Neutrophil (primary cell): ENCODE results near the gene UFD1.
"Not testable (repeated sequence)": the region's sequence is repeated elsewhere in the genome, so short reads cannot be mapped to it uniquely, and the experiment has no call there.

Source experiments
- H3K27ac ChIP-seq: fragments of 200-600 bp; sonication (generic); 2 replicates; pipeline ENCODE4 v1.5.1; 2016; ENCODE audit warnings: mild to moderate bottlenecking, moderate library complexity
- H3K27me3 ChIP-seq: fragments of 200-600 bp; sonication (generic); 2 replicates; pipeline ENCODE4 v1.6.0; 2016; ENCODE audit warnings: mild to moderate bottlenecking
- H3K36me3 ChIP-seq: fragments of 200-600 bp; sonication (generic); 2 replicates; pipeline ENCODE4 v1.5.1; 2017
- H3K4me1 ChIP-seq, 2 experiments: fragments of 200-600 bp in 1 of 2; sonication (generic) in 1 of 2; 1 replicate in 1 of 2; 2 replicates in 1 of 2; pipeline versions ENCODE4 v1.5.1 to v1.6.1; 2013 to 2016; ENCODE audit warnings: low read depth in 1 of 2, low read length in 1 of 2, mild to moderate bottlenecking in 1 of 2, moderate library complexity in 1 of 2; ENCODE audit not compliant: control insufficient read depth in 1 of 2, insufficient read depth in 1 of 2
- H3K4me3 ChIP-seq, 2 experiments: fragments of 200-600 bp in 1 of 2; sonication (generic) in 1 of 2; 1 replicate in 1 of 2; 2 replicates in 1 of 2; pipeline ENCODE4 v1.5.1; 2013 to 2016; ENCODE audit warnings: low read depth in 1 of 2, low read length in 1 of 2, mild to moderate bottlenecking in 1 of 2, moderate library complexity in 1 of 2
- H3K9me3 ChIP-seq: fragments of 200-600 bp; sonication (generic); 2 replicates; pipeline ENCODE4 v1.5.1; 2016
- TF ChIP-seq, protein P1 (sequence below): fragments of 200-600 bp; sonication (generic); IDR thresholded peaks from 2 replicates; pipeline ENCODE4 v1.5.1; 2016; ENCODE audit warnings: antibody characterized with exemption

The UFD1 gene

DNA sequence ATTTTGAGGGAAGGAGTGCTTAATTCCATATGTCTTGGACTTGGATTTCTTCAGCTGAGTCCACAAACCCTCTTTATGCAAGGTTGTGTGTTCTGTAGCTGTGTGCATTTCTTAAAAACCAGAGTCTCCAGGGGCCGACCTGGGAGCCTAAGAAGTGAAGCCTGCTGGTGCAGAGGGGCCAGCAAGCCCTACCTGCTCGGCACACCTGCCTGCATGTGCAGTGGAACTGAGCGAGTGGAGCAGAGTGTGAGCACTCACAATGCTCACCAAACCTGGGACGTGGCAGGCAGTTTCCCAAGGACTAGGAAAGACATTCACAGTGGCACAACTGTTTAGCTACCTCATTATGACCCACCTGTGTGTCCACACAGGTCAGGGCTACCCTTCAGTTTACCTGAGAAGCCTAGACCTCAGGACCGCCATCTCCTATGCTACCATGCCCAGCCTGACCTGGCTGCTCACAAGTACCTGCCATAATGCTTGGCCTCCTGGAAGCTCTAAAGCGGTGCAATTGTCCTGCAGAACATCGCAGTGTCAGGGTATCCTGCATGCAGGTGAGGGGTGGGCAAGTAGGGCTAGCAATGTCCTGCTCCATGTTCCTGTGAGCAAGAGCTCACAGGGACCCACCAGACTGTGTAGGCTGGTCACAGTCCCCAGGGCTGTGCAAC is 35.3 kb downstream of the UFD1 start:
- H3K27me3 ChIP-seq, result no peaks in the 10 kb centered on the region
- H3K36me3 ChIP-seq, result peaks cover 30% of the 10 kb centered on the region
- no peak overlapping the region for H3K4me3 ChIP-seq
- H3K4me1 ChIP-seq, result peaks cover 19 to 23% of the 10 kb centered on the region in 2 experiments
- TF ChIP-seq, protein P1, sequence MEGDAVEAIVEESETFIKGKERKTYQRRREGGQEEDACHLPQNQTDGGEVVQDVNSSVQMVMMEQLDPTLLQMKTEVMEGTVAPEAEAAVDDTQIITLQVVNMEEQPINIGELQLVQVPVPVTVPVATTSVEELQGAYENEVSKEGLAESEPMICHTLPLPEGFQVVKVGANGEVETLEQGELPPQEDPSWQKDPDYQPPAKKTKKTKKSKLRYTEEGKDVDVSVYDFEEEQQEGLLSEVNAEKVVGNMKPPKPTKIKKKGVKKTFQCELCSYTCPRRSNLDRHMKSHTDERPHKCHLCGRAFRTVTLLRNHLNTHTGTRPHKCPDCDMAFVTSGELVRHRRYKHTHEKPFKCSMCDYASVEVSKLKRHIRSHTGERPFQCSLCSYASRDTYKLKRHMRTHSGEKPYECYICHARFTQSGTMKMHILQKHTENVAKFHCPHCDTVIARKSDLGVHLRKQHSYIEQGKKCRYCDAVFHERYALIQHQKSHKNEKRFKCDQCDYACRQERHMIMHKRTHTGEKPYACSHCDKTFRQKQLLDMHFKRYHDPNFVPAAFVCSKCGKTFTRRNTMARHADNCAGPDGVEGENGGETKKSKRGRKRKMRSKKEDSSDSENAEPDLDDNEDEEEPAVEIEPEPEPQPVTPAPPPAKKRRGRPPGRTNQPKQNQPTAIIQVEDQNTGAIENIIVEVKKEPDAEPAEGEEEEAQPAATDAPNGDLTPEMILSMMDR, result no peak
- H3K9me3 ChIP-seq, result no peaks in the 10 kb centered on the region
- no peak overlapping the region for H3K27ac ChIP-seq

DNA sequence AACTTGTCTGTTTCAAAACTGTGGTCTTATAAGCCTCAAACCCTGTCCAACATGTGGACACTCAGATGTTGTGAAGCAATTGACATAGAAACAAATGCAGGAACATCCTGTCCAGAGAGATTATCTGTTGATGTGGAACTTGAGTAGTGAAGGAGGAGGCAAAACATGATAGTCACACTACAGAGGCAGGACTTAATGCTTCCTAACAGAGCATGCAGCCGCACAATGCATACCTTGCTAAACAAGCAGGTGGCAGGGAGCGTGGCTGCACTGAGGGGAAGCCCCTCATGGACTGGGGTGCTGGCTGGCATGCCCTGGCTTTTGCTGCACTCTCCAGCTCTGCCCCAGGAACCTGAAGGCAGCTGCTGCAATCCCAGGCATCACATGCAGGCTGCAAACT is 36.8 kb downstream of the UFD1 start:
- H3K36me3 ChIP-seq, result peaks cover 30% of the 10 kb centered on the region
- no peaks in the 10 kb centered on the region for H3K9me3 ChIP-seq
- peaks cover 13% of the 10 kb centered on the region in 2 experiments for H3K4me1 ChIP-seq
- H3K27ac ChIP-seq, result no peak overlapping the region
- no peaks in the 10 kb centered on the region for H3K27me3 ChIP-seq
- no peak overlapping the region for H3K4me3 ChIP-seq
- TF ChIP-seq, protein P1, result no peak

DNA sequence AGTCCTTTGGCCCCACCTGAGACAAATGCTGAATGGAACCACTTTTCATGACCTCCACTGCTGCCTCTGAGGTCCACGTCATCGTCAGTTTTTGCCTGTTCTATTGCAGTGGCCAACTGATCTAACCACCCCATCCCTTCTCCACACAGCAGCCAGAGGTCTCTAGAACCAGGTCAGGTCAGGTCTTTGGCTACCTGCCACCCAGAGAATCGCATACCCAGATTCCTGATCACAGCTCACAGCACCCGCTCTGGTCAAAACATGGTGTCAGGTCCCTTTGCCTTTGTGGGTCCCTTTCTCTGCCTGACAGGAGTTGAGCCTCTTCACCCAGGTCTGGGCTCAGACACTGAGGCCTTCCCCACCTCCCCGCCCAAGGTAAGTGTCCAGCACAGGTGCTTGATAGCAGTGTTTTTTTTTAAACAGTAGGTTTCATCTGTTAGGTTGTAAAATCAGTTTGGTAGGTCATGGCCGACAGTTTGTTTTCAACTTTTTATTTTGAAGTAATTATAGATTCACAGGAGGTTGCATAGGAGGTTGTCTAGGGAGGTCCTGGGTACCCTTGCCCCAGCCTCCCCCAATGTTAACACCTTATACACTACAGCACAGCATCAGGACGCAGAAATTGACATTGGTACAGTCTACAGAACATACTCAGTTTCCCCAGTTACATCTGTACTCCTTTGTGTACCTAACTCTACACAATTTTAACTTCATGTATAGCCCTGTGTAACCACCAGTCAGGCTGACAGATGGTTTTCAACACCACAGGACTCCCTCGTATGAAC is 38.4 kb downstream of the UFD1 start:
- no peak overlapping the region for H3K27ac ChIP-seq
- H3K4me1 ChIP-seq, result no peaks in the 10 kb centered on the region
- TF ChIP-seq, protein P1, result no peak
- H3K4me3 ChIP-seq, result no peak overlapping the region
- H3K27me3 ChIP-seq, result no peaks in the 10 kb centered on the region
- H3K36me3 ChIP-seq, result peaks cover 33% of the 10 kb centered on the region
- no peaks in the 10 kb centered on the region for H3K9me3 ChIP-seq

DNA sequence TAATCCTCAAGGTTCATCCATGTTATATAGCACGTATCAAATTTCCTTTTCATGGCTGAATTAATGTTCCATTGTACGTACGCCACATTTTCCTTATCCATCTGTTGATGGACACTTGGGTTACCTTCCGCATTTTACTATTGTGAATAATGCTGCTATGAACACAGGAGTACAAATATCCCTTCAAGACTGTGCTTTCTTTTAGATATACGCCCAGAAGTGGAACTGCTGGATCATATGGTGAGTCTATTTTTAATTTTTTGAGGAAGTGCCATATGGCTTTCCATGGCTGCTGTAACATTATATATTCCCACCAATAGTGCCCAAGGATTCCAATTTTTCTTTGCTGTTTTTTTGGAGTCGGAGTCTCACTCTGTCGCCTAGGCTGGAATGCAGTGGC is 40.7 kb downstream of the UFD1 start:
- no peaks in the 10 kb centered on the region for H3K4me1 ChIP-seq
- peaks cover 26% of the 10 kb centered on the region for H3K36me3 ChIP-seq
- no peaks in the 10 kb centered on the region for H3K9me3 ChIP-seq
- no peaks in the 10 kb centered on the region for H3K27me3 ChIP-seq
- H3K4me3 ChIP-seq, result no peak overlapping the region
- H3K27ac ChIP-seq, result no peak overlapping the region
- TF ChIP-seq, protein P1, result no peak

DNA sequence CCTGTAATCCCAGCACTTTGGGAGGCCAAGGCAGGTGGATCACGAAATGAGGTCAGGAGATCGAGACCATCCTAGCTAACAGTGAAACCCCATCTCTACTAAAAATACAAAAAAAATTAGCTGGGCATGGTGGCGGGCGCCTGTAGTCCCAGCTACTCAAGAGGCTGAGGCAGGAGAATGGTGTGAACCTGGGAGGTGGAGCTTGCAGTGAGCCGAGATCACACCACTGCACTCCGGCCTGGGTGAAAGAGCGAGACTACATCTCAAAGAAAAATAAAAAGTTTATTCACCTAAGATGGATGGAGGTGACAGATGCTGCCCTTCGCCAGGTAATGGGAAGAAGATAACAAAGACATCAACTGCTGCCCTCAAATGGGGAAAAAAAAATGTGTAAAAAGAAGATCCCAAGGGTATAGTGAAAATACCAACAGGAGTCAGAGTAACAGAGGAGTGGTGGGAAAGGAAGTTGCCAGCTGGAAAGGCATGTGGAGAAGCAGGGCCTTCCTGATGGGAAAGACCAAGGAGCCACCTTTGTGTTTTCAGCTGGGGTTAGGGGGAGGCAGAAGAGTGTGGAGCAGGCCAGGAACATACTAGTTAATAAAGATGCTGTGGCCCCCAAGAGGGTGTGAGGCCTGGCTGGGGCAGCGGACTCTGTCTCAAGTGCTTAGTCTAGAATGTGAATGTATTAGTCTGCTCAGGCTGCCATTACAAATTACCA is 42.4 kb downstream of the UFD1 start:
- not testable (repeated sequence) for H3K9me3 ChIP-seq, H3K27me3 ChIP-seq, H3K27ac ChIP-seq, H3K4me3 ChIP-seq
- Histone ChIP-seq H3K36me3 (peaks cover 12% of the 10 kb centered on the region), H3K4me1 (peaks cover 9 to 10% of the 10 kb centered on the region in 2 experiments)
